ENCODE results near the gene IFIT1B.

DNA sequence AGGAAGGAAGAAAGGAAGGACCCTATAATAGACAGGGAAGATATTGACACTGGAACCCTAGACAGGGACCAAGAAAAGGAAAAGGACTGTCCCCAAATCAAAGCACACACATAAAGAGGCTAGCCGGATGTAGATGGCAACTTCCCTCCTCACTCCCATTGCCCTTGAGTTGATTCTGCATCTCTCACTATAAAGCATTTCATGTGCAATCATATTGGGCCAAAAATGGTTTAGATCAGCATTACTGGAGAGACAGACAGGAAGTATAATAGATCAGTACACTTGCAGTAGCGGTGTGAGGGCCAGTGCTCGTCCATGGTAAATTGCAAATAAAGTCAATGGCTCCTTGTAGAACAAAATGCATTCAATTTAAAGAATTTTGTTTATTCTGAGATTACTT, 41.6 kb upstream of the IFIT1B start:
- TF ChIP-seq, protein P1, sequence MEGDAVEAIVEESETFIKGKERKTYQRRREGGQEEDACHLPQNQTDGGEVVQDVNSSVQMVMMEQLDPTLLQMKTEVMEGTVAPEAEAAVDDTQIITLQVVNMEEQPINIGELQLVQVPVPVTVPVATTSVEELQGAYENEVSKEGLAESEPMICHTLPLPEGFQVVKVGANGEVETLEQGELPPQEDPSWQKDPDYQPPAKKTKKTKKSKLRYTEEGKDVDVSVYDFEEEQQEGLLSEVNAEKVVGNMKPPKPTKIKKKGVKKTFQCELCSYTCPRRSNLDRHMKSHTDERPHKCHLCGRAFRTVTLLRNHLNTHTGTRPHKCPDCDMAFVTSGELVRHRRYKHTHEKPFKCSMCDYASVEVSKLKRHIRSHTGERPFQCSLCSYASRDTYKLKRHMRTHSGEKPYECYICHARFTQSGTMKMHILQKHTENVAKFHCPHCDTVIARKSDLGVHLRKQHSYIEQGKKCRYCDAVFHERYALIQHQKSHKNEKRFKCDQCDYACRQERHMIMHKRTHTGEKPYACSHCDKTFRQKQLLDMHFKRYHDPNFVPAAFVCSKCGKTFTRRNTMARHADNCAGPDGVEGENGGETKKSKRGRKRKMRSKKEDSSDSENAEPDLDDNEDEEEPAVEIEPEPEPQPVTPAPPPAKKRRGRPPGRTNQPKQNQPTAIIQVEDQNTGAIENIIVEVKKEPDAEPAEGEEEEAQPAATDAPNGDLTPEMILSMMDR (IDR thresholded peaks at IDR 0.05; ENCODE audit: low read depth, low read length): no peak
- TF ChIP-seq EZH2phosphoT487 (IDR thresholded peaks at IDR 0.05; ENCODE audit: low read depth): no peak
